H1 (cell line): ENCODE data around the gene MAPRE2. TPM values are rescaled to one million over a fixed set of nuclear protein-coding genes. Genes with fewer than 3 reads are reported as not detected.

ENCODE experiments used
- BACH1 ChIP-seq: IDR thresholded peaks from 2 replicates; pipeline ENCODE4 v1.6.1; 2012; ENCODE audit warnings: low read length, improper control_type of control experiment
- CHD1 ChIP-seq: IDR thresholded peaks from 2 replicates; pipeline ENCODE4 v1.6.1; 2012; ENCODE audit warnings: low read depth, low read length, improper control_type of control experiment
- CHD7 ChIP-seq: fragments of 300-600 bp; sonication (generic); IDR thresholded peaks from 2 replicates; pipeline ENCODE4 v1.7.1; 2012; ENCODE audit warnings: low read length, moderate library complexity, mild to moderate bottlenecking, inconsistent platforms; ENCODE audit not compliant: insufficient replicate concordance
- E2F6 ChIP-seq: IDR thresholded peaks from 2 replicates; pipeline ENCODE4 v1.6.1; 2012; ENCODE audit warnings: inconsistent platforms
- FOSL1 ChIP-seq: IDR thresholded peaks from 2 replicates; pipeline ENCODE4 v1.6.1; 2011; ENCODE audit warnings: mild to moderate bottlenecking, low read depth, low read length, moderate library complexity; ENCODE audit not compliant: insufficient read depth
- POLR2AphosphoS5 ChIP-seq: IDR thresholded peaks from 2 replicates; pipeline ENCODE4 v1.6.1; 2011; ENCODE audit warnings: low read depth, low read length
- RAD21 ChIP-seq, 2 experiments: IDR thresholded peaks in 1 of 2; conservative IDR thresholded peaks in 1 of 2; 2 replicates each; pipeline ENCODE4 v1.6.1; 2011; ENCODE audit warnings: low read depth in 2 of 2, low read length in 2 of 2, improper control_type of control experiment in 1 of 2, inconsistent platforms in 1 of 2, mild to moderate bottlenecking in 1 of 2, moderate library complexity in 1 of 2
- RFX5 ChIP-seq: IDR thresholded peaks from 2 replicates; pipeline ENCODE4 v1.6.1; 2011; ENCODE audit warnings: low read depth, low read length, improper control_type of control experiment, borderline replicate concordance
- TCF12 ChIP-seq: IDR thresholded peaks from 2 replicates; pipeline ENCODE4 v1.6.1; 2011; ENCODE audit warnings: low read depth, mild to moderate bottlenecking, low read length
- polyA plus RNA-seq, 7 experiments: library from polyadenylated mRNA; depleted of rRNA in 3 of 7; stranded (reverse) in 5 of 7; unstranded in 2 of 7; fragments of >200 nt in 5 of 7; fragments of 200-250 nt in 2 of 7; gene quantifications; 1 replicate in 5 of 7; 2 replicates in 1 of 7; 4 replicates in 1 of 7; pipeline versions ENCODE4 v1.2.1 to v1.2.3, GENCODE V29; 2011 to 2013; ENCODE audit warnings: missing spikeins in 2 of 7, mixed read lengths in 2 of 7
- total RNA-seq: library from RNA; stranded (reverse); fragmentation: NEBNext Ultra II Directional; extraction: Animal tissue kit (Norgen Biotek cat#: 25700); gene quantifications from 2 replicates; pipeline ENCODE4 v1.2.1, GENCODE V29; 2021

Gene MAPRE2
- total and polyA plus RNA-seq, 2 of the 8 experiments (the other 6 are each of a cell fraction or from before 2014, with no cell fraction given): 32.6 to 33.1 TPM

- TF ChIP-seq CHD7: no peak
- TF ChIP-seq CHD1: no peak
- no peak for TF ChIP-seq TCF12
- no peak for TF ChIP-seq E2F6
- TF ChIP-seq POLR2AphosphoS5: no peak
- no peak for TF ChIP-seq RFX5
- TF ChIP-seq BACH1: no peak
- TF ChIP-seq FOSL1: no peak
- TF ChIP-seq RAD21 (IDR thresholded peaks at IDR 0.05 in 1 of 2, conservative IDR thresholded peaks at IDR 0.05 in 1 of 2; ENCODE audit: low read depth in 2 of 2, low read length in 2 of 2): no peak
Measured at GRCh38 chr18:35114305-35114704, 73.1 kb downstream of the MAPRE2 start (continued).
